GM19035 (cell line): ENCODE data around the gene DRICH1.
"Not testable (repeated sequence)": the region's sequence is repeated elsewhere in the genome, so short reads cannot be mapped to it uniquely, and the experiment has no call there.

ENCODE experiments used
- ATAC-seq: cut with Tn5 transposase; IDR thresholded peaks from one replicate; pipeline ENCODE4 v1.9.1; 2021; ENCODE audit not compliant: unreplicated experiment

DRICH1 gene, protein sequence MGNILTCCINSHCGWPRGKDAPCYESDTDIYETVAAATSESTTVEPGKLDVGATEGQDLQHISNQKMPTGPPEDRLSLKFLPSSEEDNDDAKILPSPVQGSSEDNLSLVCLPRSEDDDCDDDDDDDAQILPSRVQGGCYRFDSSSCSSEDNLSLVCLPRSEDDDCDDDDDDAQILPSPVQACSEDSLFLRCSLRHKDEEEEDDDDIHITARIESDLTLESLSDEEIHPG

DNA sequence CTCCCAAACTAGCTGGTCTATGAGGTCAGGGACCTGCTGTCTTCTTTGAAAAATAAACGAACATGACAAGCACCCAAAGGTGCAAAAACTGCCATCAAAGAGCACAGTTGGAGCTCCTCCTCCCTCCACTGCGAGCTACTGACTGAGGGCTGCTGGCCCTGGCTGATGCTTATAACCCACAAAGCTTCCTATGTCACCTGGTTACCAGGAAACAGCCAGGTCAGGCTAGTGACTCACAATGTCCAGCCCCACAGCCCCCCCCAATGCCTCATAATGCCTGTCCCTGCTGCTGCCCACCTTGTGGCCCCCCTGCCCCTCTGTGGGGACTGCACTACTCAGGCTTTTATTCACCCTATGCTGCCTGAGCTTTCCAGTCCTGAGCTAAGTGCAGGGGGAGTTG, at the start of gene DRICH1:
TSS of gene DRICH1 (minus strand) at position 144 of the 400 bp plus-strand sequence. CDS start 298 bp downstream, outside the sequence.
- ATAC-seq: no peak

GRCh38 chr22:23681026-23681809, 49.1 kb upstream of the DRICH1 start:
- ATAC-seq: no peak

DNA sequence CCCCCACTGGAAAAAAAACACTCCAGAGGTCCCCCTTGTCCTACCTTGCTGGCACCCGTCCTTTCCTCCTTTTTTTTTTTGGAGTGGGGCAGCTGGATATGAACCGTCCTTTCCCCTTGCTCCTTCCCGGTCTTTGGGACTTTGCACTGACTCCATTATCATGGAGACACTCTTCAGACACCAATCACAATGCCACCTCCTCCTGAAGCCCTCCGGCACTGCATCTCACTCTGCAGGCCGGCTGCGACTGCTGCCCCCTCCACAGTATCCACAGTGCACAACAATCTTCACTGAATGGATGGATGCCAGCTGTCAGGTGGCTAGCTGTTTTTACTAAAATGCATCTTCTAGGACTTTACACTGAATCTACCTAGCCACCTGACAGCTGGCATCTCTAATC, 46.0 kb upstream of the DRICH1 start:
- no peak for ATAC-seq

GRCh38 chr22:23677701-23677995, 45.5 kb upstream of the DRICH1 start:
- ATAC-seq: no peak

DNA sequence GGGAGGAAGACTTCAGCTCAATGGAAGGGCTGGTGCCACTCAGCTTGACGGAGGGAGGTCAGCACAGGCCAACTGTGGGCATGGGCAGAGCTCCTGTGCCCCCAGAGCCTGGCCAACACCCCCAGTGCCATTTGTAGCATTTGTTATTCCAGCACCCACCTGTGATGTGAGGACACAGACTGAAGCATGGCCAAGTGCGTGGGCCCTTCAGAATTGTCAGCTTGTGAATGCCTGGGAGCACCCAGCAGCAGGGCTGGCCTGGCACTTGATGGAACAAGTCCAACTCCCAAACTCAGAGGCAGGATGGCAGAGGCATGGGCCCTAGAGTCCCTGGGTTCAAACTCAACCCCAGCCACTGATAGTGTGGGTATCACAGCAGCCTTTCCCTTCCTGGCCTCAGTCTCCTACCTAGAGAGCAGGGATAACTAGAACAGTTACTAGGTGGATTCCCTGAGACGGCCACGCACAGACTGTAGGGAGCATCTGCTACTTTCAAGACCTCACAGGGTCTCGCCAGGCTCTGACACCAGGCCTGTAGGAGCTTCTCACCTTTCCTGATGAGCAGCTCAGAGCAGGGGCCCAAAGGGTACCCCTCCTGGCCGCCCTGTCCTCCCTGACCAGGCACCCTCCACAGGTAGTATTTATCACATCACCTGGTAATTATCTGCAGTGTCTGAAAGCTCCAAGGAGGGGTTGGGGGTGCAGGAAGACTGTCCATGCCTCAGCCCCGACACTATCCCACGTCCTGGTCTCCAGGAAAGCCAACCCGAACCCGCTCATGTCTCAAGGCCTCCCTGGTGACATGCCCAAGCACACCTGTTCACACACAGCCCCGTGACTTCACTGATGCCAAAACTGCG, 45.0 kb upstream of the DRICH1 start:
- not testable (repeated sequence) for ATAC-seq

GRCh38 chr22:23675502-23676415, 43.6 kb upstream of the DRICH1 start:
- ATAC-seq: no peak

GRCh38 chr22:23674886-23675501, 42.9 kb upstream of the DRICH1 start:
- ATAC-seq: not testable (repeated sequence)

DNA sequence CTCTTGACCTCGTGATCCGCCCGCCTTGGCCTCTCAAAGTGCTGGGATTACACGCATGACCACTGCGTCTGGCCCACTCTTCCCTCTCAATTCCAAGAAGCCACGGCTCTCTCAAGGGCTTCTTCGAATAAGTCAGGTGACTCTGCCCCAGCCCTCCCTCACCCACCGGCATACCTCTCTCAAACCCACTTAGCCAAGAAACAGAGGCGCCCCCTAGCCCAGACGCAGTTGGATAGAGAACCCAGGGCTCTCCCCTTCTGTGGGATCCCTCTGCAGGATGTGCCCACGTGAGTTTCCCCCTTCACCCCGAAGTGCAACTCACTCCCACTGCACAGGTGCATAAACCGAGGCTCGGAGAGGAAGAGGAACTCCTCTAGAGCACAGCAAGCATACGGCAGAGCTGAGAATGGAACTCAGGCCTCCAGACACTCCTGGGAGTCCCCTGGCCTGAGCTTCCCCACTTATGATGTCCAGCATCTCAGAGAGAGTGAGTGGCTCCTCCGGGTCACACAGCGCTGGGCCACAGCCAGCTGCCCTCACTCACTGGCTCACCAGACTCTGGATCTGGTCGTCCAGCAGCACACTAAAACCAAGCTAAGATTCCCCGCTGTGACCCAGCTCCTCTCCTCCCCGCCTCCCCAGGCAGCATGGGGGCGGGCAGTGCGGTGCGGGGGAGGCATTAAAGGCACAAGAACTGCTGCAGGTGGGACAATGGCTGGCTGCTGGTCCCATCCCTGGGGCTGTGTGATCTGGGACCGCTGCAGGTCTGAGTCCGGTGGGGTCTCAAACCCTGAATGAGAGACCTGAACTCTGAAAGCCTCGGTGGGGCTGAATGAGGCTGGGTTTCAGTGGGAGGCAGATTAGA, 41.9 kb upstream of the DRICH1 start:
- no peak for ATAC-seq

DNA sequence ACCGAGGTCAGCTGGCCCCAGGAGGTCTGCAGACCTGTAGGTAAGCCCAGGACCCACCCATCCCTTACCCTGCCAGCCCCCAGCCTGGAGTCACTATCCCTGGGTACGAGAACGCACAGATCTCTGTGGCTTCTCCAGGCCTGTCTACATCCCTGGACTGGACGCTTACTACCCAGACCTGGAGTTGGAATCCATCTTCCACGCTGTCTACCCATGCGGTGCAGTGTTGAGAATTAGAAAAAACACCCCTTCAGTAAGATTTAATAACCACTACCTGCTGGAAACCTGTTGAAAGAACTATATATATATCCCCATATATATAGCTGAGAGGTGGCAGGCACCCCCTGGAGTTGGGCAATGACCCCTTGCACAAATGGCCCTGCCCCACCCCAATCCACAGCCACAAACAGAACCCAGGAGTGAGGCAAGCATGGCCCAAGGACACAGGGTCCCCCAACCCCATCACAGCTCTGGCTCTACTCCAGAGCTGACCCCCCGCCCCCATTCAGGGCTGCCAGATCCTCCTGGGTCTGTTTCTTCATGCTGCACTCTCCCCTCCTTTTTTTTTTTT, 41.0 kb upstream of the DRICH1 start:
- no peak for ATAC-seq

- ATAC-seq: not testable (repeated sequence)
These were observed 40.4 kb upstream of the DRICH1 start for GRCh38 chr22:23672307-23673049.

- ATAC-seq: not testable (repeated sequence)
These were observed 39.3 kb upstream of the DRICH1 start for GRCh38 chr22:23671387-23671786.

DNA sequence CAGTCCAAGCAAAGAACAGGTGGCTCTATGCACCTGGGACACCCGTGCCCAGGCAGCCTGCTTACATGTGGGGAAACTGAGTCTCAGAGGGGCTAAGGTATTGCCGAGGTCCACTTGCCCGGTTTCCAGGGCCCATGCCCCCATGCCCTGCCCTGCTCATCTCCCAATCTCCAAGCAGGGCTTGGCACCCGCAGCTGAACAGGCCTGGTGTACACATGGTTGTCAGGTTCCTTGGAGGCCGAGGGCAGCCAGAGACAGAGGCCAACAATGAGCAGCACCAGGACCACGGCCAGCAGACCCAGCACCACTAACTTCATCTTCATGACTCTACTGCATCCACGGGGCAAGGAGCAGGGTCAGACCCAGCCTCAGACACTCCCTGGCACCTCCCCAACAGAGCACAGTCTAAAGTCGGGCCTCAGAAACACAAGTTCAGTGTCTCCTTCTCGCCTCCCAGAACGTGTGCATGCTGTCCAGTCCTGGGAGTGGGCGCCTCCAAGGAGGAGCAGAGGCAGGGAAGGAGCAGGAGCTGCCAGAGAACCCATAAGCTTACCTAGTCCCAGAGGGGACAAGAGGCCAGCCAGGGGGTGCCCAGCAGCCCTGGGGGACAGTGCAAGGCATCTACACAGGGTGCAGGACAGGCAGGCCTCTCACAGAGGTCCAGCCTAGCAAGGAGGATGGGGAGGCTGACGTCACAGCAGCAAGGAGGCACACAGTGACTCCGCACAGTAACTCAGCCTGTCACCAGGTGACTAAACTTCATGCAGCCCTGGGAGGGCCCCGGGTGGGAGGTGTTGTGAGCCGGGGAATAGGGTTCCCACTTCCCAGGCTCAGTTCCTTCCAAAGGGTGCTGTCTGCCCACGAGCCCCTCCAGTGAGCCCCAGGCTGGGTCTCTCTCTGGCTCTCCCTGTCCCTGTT, 38.5 kb upstream of the DRICH1 start:
- no peak for ATAC-seq

DNA sequence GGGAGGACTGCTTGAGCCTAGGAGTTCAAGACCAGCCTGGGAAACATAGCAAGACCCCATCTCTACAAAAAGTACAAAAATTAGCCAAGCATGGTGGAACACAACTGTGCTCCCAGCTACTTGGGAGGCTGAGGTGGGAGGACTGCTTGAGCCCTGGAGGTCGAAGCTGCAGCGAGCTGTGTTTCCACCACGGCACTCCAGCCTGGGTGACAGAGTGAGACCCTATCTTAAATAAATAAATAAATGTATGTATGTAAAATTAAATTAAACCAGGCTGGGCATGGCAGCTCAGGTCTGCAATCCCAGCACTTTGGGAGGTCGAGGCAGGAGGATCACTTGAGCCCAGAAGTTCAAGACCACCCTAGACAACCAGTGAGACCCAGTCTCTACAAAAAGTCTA, 28.3 kb upstream of the DRICH1 start:
- ATAC-seq: not testable (repeated sequence)

GRCh38 chr22:23657727-23658126, 25.6 kb upstream of the DRICH1 start:
- no peak for ATAC-seq

DNA sequence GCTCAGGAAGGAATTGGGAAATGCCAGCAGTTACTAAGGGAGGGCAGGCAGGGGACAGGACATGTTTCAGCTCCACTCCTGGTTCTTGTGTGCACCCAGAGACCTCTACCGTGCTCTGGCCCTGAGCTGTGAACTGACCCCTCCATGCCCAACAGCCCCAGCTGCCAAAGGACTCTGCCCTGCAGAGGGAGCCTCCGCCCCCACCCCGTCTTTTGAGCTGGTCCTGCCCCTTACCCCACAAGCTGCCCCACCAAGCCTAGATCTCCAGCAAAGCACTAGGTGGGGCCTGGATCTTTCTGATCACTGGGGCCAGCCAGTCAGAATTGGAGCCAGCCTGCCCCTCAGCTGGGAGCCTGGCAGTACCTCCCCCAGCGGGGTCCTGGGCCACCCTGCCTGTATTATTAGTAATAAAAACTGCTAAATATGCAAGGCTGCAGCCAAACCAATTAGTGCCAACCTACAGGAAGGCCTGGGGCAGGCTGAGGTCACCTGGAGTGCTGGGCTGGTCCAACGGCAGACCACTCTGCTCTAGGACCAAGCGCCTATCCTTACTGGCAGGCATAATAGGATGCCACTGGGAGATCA, 23.9 kb upstream of the DRICH1 start:
- no peak for ATAC-seq

- ATAC-seq: no peak
These were observed 20.6 kb upstream of the DRICH1 start for GRCh38 chr22:23652711-23653110.

DNA sequence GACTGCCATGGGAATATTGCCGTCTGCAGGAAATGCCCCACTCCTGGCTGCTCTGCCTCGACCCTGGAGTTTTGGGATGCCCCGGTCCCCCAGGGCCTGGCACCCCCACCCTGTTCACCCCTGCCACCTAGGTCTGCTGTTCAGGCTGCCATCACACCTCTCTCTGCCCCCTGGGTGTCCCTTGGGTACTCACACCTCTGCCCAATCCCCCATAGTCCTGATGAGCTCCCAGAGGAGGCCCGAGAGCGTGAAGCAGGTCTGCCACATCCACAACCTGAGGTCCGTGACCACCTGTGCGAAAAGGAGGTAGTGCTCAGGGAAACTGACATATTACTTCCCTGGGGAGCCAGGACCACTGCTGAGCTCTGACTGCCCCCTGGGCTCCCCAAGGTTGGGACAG, 20.2 kb upstream of the DRICH1 start:
- no peak for ATAC-seq
